ENCODE data around the gene IL4R. TPM values are rescaled to one million over a fixed set of nuclear protein-coding genes. Genes with fewer than 3 reads are reported as not detected.

Gene IL4R
- total RNA-seq, 1 donor from 2014 or later: 85.8 TPM

DNA sequence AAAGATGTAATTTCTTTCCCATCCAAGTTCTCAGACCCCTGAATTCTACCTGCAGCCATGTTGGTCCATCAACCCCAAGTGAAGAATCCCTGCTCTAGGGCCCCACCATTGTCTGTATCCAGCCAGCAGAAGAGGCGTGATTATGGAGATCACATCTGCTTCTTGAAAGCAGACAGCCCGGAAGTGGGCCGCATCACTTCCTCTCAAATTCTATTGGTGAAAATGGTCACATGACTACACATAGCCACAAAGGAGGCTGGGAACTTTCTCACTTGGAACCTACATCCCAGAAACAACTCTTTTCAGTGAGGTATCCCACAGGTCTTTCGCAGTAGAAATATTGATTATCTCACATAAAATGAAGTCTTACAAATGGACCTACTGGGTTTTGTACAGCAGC lies 40.1 kb downstream of the IL4R start:
- DNase-seq (ENCODE audit: low spot score): no peak

DNA sequence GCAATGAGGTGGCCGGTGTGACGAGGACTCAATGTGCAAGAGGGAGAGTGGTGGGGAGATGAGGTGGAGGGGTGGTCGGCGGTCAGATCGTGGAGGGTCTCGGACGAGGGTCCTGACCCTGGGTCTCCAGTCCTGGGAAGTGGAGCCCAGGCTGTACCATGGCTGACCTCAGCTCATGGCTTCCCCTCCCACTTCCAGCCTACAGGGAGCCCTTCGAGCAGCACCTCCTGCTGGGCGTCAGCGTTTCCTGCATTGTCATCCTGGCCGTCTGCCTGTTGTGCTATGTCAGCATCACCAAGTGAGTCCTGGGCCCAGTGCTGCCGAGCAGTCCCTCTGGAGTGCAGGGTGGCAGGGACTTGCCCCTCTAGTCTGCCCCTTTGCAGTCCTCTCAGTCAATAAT lies 41.8 kb downstream of the IL4R start:
- DNase-seq (ENCODE audit: low spot score): no peak

DNA sequence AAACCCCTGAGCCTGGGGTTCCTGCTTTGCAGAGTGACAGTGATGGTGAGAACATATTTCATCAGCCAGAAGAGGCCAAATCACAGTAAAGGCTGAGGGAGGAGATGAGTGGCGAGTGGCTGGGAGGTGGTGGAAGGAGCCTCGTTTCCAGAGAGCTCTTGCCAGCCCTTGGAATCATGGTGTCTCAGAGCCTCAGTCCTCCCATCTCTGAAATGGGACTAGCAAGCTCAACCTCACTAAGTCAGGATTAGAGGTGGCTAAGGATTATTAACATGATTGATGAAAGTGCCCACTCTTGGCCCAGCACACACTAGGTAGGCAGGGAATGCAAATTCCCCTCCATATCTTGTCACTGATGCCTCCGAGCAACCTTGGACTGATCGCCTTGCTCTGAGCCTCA lies 43.0 kb downstream of the IL4R start:
- no peak for DNase-seq (ENCODE audit: low spot score)

DNA sequence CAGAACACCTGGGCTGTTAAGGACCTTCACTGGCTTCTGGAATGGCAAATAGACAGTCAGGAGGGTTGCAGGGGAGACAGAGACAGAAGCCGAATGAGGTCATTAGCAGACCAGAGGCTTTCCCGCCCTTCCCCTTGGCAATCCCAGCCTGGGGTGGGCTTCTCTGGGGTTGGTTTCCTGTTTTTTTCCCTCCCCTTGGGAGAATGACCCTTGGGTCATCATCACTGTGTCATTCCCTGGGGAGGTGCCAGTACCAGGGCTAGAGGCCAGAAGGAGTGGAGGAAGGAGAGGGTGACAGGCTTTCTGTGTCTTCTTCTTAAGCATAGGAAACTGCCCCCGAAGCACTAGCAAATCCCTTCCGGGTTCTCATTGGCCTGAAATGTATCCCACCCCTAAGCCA lies 45.3 kb downstream of the IL4R start:
- DNase-seq (ENCODE audit: low spot score): no peak

DNA sequence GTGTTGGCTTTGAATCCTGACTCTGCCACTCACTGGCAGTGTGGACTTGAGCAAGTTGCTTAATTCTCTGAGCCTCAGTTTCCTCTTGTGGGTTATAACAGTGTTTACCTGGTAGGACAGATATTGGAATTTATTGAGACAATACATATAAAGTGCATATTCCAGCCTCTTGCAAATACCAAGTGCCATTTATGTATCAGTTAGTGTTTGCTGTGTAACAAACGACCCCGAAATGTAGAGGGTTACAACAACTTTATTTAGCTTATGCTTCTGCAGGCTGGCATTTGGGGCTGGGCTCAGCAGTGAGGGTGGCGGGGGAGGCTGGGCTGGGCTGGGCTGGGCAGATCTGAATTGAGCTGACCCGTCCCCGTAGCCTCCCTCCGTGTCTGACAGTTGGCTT lies 45.8 kb downstream of the IL4R start:
- no peak for DNase-seq (ENCODE audit: low spot score)

DNA sequence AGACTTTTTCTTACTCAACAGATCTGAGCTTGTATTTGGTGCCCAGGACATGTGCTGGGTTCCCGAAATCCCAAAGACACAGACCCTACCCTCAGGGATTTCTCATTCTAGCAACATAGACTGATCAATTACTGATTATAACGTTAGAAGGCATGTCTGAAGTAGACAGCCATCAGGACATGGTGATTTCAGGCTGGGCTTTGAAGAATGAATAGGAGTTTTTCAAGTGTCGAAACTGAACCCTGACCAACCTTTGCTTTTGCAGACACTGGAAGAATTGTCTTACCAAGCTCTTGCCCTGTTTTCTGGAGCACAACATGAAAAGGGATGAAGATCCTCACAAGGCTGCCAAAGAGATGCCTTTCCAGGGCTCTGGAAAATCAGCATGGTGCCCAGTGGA lies 48.2 kb downstream of the IL4R start:
- DNase-seq (ENCODE audit: low spot score): no peak

DNA sequence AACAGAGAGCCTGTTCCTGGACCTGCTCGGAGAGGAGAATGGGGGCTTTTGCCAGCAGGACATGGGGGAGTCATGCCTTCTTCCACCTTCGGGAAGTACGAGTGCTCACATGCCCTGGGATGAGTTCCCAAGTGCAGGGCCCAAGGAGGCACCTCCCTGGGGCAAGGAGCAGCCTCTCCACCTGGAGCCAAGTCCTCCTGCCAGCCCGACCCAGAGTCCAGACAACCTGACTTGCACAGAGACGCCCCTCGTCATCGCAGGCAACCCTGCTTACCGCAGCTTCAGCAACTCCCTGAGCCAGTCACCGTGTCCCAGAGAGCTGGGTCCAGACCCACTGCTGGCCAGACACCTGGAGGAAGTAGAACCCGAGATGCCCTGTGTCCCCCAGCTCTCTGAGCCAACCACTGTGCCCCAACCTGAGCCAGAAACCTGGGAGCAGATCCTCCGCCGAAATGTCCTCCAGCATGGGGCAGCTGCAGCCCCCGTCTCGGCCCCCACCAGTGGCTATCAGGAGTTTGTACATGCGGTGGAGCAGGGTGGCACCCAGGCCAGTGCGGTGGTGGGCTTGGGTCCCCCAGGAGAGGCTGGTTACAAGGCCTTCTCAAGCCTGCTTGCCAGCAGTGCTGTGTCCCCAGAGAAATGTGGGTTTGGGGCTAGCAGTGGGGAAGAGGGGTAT lies 48.9 kb downstream of the IL4R start:
- no peak for DNase-seq (ENCODE audit: low spot score)

DNA sequence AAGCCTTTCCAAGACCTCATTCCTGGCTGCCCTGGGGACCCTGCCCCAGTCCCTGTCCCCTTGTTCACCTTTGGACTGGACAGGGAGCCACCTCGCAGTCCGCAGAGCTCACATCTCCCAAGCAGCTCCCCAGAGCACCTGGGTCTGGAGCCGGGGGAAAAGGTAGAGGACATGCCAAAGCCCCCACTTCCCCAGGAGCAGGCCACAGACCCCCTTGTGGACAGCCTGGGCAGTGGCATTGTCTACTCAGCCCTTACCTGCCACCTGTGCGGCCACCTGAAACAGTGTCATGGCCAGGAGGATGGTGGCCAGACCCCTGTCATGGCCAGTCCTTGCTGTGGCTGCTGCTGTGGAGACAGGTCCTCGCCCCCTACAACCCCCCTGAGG lies 49.5 kb downstream of the IL4R start:
- no peak for DNase-seq (ENCODE audit: low spot score)

DNA sequence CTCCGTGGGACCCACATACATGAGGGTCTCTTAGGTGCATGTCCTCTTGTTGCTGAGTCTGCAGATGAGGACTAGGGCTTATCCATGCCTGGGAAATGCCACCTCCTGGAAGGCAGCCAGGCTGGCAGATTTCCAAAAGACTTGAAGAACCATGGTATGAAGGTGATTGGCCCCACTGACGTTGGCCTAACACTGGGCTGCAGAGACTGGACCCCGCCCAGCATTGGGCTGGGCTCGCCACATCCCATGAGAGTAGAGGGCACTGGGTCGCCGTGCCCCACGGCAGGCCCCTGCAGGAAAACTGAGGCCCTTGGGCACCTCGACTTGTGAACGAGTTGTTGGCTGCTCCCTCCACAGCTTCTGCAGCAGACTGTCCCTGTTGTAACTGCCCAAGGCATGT lies 50.0 kb downstream of the IL4R start:
- DNase-seq (ENCODE audit: low spot score): no peak

DNA sequence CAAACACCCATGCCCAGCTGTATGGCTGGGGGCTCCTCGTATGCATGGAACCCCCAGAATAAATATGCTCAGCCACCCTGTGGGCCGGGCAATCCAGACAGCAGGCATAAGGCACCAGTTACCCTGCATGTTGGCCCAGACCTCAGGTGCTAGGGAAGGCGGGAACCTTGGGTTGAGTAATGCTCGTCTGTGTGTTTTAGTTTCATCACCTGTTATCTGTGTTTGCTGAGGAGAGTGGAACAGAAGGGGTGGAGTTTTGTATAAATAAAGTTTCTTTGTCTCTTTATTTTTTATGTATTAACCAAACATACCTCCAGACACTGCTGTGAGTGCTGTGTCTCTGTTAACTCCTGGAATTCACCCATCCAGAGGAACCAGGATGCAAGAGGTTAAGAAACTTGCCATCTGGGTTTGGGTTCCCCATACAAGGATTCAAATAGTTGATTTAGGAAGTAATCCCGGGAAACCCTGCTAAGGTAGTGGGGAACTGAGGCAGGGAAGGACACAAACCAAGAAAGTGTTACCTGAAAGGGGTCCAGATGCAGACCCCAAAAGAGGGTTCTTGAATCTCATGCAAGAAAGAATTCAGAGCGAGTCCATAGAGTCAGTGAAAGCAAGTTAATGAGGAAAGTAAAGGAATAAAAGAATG lies 50.8 kb downstream of the IL4R start:
- DNase-seq (ENCODE audit: low spot score): no peak

DNA sequence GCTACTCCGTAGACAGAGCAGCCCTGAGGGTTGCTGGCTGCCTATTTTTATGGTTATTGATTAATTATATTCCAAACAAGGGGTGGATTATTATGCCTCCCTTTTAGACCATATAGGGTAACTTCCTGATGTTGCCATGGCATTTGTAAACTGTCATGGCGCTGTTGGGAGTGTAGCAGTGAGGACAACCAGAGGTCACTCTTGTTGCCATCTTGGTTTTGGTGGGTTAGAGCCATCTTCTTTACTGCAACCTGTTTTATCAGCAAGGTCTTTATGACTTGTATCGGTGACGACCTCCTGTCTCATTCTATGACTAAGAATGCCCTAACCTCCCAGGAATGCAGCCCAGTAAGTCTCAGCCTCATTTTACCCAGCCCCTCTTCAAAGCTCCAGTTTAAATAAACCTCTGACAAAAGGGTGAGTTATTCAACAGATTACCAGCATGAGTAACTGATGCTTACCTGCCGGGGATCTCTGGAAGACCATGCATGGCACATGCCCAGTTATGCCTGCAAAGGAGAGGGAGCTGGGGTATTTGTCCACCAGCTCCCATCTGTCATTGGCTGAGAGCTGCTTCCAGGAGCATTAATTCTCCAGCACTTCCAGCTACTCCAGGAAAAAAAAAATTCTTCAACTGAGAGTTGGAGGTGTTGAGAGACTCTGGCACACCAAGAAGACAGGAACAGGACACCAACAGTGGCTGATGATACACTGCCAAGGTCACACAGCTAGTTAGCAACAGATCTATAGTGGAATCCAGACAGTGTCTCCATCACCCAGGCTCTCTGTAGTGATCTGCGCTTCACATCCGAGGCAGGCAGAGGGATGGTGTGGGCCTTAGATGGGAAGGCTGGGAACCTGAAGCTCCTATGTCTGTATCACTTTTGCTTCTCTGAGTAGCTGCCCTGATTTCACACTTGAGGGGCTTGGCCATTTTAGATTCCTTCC lies 51.6 kb downstream of the IL4R start:
- DNase-seq (ENCODE audit: low spot score): no peak

DNA sequence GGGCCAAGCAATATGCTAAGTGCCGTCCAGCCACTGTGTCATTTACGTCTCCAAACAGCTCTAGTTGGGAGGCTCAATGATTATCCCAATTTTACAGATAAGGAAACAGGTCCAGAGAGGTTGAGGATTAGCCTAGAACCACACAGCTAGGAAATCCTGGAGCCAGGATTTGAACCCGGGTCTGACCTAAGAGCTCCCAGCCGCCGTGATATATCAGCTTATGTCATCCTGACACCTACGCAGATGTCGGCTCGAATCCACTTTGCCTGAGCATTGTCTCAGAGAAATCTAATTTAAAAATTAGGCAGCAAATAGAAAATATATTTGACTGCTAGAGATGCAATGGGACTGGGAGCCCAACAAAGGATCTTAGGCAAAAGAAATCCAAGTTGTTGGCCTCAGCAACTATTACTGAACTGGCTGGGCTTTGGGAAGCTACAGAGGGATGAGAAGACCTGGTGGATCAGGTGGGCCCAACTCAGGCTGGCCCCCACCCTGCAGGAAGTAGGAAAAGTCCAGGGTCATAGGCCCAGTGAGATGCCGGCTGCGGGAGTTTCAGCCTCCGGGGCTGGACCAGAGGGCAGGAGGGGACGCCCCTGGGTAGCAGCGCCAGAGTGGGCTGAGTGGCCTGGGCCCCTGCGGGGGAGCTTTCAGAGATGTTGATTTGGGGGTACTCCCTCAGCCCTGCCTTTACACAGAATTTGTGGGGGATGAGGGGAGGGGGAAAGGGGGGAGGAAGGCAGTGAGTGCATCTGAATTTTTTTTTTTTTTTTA lies 53.1 kb downstream of the IL4R start:
- no peak for DNase-seq (ENCODE audit: low spot score)

DNA sequence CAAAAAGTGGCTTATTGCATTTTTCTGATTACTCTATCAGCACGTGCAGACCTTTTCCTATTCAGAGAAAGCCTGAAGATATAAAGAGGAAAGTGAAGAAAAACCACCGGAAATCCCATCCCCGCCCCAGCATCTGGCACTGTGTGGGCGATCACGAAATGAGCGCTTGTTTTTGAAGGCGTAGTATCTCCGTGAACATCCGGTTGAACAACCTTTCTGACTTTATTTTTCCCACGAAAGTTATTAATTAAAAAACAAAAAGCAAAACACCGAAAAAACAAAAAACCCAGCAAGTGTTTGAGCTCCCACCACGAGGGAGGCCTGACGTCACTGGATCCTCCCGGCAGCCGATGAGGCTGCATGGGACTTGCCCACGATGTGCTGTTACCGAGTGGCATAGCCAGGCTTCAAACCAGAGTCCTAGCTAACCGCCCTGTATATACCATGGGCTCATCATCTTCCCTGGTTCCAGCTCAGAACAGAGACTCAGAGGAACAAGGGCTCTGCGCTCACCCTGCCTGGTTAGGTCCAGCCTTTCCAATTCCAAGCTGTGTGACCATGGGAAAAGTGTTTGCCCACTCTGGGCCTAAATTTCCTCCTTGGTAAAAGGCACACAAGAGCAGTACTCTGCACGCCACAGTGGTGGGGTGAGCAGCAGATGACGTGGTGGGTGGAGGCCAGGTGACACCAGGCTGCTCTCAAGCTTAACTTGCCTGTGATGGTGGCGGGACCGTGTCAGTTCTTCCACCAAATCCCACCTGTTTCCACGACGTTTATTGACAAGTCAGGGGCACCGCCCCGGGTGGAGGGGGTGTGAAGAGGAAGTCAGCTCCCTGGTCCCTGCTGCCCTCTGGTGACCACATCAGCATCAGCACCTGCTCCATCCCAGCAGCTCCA lies 53.9 kb downstream of the IL4R start:
- peak; percentile 92 for DNase-seq (ENCODE audit: low spot score)

DNA sequence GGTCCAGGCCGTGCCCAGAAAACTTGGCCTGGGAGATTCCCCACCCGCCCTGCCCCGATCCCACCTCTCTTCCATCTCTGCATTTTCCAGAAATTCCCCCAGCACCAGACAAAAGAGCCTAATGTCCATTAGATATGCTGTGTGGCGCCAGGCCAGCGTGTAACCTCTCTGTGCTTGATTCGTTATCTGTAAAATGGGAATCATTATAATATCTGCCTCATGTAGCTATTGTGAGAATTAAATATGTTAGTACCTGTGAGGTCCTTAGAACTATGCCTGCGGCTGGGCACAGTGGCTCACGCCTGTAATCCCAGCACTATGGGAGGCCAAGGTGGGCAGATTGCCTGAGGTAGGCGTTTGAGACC lies 54.6 kb downstream of the IL4R start:
- DNase-seq (ENCODE audit: low spot score): no peak

DNA sequence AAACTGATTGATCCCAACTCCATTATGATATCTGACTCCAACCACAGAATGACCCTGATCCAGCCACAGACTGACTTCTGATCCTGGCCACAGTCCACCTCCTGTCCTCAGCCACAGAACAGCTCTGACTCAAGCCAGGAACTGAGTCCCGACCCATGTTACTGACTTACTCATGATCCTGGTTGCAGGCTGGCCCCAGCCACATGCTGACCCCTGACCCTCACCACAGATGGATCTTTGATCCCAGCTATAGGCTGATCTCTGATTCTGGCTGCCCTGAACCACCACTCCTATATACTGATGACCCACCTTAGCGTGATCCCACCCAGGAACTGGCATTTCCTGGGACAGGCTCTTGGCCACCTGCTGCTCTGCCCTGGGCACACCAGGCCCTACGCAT lies 56.0 kb downstream of the IL4R start:
- DNase-seq (ENCODE audit: low spot score): no peak

DNA sequence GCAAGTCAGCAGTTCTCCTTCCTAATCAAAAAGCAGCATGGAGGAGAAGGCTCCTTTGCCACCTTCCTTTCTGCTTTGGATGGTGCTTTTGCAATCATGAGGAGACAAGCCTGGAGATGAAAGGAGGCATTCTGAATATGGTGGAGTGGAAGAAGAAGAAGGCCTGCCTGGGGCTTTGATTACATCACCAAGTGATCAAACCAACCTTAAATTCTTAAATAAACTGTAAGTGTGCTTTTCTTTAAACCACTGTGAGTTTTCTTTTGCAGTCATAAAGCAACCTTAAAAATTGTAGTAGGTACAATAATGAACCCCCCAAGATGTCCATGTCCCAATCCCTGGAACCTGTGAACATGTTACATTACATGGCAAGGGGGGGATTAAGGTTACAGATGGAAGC lies 56.5 kb downstream of the IL4R start:
- DNase-seq (ENCODE audit: low spot score): no peak

DNA sequence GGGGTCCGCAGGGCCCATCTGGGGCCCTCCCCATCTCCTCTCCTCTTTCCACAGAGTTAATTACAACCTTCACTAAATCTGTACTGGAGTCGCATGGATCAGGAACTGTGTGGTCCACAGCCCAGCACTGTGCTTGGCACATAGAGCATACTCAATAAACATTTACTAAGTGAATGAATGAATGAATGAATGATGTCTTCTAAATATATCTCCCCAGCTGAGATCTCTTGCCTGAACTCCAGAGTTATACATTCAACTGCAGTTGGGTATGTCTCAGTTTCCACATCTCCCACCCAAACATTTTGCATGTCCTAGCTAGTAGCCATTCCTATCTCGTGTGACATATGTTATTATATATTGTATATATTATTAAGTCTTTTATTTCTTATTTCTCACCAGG lies 59.5 kb downstream of the IL4R start:
- DNase-seq (ENCODE audit: low spot score): peak; percentile 33

DNA sequence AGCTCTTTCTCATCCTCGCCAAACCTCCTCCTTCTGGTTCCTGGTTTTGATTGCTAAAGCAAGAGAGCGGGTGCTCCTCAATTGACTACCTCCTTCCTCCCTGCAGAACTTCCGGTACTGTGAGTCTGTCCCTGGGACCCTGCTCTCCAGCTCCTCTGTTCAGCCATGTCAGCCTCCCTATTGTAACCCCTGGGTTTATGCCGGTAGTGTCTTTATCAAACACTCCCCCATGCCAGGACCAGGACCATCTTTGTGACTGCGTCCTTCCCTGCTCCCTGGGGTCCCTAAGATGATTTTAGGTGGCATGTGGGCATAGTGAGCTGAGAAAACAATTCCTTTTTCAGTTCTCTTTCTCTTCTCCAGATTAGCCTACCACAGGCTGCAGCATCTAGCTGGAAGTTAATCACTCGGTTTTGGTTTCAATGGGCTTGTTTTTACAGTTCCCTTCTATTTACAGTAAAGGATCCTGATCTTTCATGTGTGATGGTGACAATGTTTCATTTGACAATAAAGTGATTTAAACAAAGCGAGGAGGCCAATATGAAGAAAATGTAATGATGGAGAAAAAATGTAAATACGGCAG lies 60.5 kb downstream of the IL4R start:
- DNase-seq (ENCODE audit: low spot score): peak; percentile 43

DNA sequence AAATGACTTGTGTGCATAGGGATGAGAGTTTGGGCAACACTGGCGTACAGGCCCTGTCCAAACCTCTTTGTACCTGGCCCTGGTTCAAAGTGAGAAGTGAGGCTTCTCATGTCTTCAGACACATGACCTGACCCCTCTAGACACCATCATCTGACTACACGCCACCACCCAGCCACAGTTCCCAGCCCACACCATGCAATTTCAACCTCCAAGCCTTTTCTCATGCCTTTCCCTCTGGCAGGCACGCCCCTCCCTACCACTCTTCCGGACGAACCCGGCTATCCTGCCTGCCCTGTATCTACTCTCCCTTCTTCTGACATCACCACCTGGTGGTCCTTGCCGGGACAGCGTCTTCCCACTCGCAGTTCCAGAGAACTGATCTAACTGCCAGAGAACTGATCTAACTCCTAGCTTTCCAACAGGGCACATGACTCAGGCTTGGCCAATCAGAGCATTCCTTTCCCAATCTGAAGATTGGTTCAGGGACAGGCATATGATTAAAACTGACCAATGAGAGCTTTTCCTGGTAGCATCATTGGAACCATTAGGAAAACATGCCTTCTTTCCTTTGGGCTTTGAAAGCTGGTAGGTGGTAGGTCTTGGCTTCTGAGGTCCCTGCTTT lies 61.1 kb downstream of the IL4R start:
- peak; percentile 88 for DNase-seq (ENCODE audit: low spot score)

Data from mesenteric fat pad (tissue), 1 donor.